ENCODE results near the gene RPL36.
"Not testable (repeated sequence)": the region's sequence is repeated elsewhere in the genome, so short reads cannot be mapped to it uniquely, and the experiment has no call there.

GRCh38 chr19:5688262-5688881 lies 1.7 kb upstream of the RPL36 start:
- TF ChIP-seq CTCF, POLR2A (IDR thresholded peaks at IDR 0.05): not testable (repeated sequence)
